NOMO-1 treated with dmso at 0.1 percent for 144 hours (cell line): ENCODE data around the gene BRAT1.

Experiments
- DNase-seq: peaks from one replicate; lab custom pipeline; 2025; ENCODE audit not compliant: unreplicated experiment; lab: John Stamatoyannopoulos, UW

Gene BRAT1

GRCh38 chr7:2525658-2526630 lies 29.4 kb downstream of the BRAT1 start:
- no peak for DNase-seq

DNA sequence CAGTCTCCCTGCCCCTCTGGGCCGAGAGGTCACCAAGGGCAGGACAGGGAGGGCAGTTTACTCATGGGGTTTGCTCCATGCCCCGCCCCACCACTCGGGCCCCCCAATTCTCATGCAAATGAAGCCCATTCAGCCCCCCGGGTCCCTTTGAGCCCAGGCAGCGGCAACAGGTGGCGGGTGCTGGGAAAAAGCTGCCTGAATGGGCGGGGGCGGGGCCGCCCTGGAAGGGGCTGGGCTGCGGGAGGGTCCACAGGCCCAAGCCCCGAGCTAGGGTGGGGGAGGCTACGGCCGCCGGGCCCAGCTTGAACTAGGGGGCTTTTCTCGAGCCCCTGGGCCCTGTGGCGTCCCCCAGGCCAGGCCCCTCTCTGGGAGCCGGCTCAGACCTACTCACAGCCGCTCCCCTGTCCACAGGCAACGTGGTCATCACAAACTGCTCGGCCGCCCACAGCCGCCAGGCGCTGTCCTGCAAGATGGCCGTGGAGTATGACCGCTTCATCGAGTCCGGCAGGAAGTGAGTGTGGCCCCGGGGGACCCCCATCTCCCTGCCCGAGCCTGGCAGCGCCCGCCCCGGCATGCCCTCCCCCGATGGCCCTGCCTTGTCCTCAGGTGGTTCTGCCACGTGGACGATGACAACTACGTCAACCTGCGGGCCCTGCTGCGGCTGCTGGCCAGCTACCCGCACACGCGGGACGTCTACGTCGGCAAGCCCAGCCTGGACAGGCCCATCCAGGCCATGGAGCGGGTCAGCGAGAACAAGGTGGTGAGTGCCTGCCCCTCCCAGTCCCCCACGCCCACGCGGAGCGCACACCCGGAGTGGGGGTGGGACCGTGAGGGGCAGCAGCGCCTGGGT lies 30.3 kb downstream of the BRAT1 start:
- DNase-seq: no peak

GRCh38 chr7:2523941-2524807 lies 31.1 kb downstream of the BRAT1 start:
- DNase-seq: no peak

DNA sequence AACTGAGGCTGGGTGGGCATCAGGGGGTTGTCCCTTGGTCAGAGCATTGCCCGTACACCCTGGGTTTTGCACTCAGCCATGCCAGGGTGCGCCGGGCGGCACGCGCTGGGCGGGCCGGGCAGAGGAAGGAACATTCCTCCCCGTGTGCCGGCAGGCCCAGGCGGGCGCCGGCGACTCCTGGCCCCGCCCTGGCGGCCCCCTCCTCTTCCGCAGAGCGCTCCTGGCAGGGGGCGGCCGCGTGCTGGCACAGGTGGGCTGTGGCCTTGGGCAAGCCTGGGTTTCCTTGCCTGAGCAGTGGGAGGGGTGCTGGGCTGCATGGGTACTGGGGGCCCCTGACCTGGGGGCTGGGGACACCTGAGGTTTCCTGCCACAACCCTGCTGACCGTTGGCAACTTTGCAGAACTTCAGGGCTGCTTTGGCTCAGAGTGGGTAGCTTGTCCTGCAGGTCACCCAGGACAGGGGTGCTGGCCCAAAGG lies 31.8 kb downstream of the BRAT1 start:
- DNase-seq: no peak

- no peak for DNase-seq
Measured at GRCh38 chr7:2522780-2523433, 32.4 kb downstream of the BRAT1 start.

- DNase-seq: no peak
Measured at GRCh38 chr7:2521952-2522591, 33.3 kb downstream of the BRAT1 start.

DNA sequence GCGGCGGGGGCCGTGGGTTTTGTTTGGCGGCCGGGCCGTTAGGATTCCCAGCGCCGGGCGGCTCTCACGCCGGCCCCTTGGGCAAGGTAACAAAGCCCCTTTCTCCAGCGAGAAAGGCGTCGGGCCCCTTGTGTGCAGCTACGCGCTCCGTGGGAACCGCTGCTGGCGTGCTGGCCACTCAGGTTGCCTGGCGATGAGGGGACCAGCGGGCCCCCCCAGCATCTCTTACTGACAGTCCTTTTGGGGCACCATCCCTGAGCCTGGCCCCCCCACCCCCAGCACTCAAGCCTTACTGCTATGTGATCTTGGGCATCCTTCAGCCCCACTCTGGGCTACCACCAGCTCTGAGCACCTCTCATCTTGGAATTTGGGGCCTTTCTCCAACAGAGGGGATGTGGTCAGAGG lies 34.0 kb downstream of the BRAT1 start:
- DNase-seq: no peak

- DNase-seq: no peak
Measured at GRCh38 chr7:2520761-2521290, 34.5 kb downstream of the BRAT1 start.

DNA sequence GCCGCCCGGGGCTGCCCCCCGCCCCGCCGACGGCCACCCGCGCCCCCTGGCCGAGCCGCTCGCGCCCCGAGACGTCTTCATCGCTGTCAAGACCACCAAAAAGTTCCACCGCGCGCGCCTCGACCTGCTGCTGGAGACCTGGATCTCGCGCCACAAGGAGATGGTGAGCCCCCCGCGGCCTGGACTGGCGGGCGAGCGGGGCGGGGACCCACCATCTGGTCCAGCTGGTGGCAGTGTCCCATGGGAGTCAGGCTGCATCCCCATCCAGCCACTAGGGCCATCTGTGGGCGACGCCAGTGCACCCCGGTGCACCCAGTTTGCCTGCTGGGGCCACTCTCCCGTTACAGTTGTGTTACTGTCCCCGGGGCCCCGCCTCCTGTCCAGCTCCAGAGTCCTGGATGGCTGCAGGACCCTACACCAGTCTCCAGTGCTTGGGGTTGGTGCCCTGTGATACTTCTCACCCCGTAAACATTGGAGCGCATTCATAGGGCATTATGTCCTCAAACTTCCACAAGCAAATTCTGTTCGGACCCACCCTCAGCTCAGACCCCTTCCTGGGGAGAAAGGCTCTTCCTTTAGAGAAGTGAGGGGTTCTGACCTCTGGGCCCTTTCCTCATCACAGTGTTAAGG lies 35.1 kb downstream of the BRAT1 start:
- DNase-seq: no peak

GRCh38 chr7:2519119-2519930 lies 36.0 kb downstream of the BRAT1 start, which contains the start of gene LFNG:
Gene LFNG (plus strand): TSS chr7:2519774. CDS start chr7:2519862, 88 bp downstream.
- peak; percentile 80 for DNase-seq

- DNase-seq: no peak
Measured at GRCh38 chr7:2518737-2519118, 36.6 kb downstream of the BRAT1 start.

GRCh38 chr7:2517678-2518507 lies 37.4 kb downstream of the BRAT1 start:
- no peak for DNase-seq

GRCh38 chr7:2517026-2517425 lies 38.3 kb downstream of the BRAT1 start:
- DNase-seq: no peak

GRCh38 chr7:2516194-2516555 lies 39.1 kb downstream of the BRAT1 start:
- DNase-seq: no peak

DNA sequence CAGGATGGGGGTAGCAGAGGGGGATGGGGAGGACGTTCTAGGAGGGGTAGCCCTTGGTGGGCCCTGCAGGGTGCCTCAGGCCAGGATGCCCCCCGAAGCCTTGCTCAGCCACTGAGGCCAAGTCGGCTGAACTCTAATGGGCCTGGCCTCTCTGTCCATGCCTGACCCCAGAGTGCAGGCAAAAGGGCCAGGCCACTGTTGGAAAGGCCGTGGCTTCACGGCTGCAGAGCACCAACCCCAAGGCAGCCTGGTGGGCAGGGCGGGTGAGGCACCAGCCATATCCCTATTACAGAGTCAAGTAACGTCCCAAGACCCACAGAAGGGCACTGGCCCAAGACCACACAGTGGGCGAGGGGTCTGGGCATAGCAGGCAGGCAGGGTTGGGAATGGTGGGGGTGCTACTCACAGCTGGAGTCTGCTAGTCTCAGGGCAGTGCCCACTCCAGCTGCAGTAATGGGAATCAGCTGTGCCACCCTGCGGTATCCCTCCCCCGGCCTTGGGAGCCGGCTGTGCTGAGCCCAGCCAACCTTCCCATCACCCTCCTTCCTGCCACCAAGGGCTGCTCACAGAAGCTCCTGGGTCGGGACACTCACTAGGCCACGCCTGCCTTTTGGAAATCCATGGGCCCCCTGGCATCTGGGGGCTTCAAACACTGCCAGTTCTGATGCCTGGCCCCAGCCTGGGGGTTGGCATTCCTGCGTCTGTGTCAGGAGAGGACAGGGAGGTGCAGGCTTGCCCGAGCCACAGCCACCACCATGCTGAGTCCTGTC lies 39.7 kb downstream of the BRAT1 start:
- DNase-seq: no peak
